B cell (primary cell): Measurements from ENCODE around the gene CARMIL3.

Experiments
- EZH2 ChIP-seq: IDR thresholded peaks from 2 replicates; pipeline ENCODE4 v1.6.1; 2012; ENCODE audit warnings: borderline replicate concordance, low read depth, mild to moderate bottlenecking, moderate library complexity, low read length; ENCODE audit not compliant: insufficient read depth, poor library complexity, severe bottlenecking
- TF ChIP-seq, protein P1 (sequence below): fragments of 200-600 bp; IDR thresholded peaks from one replicate; pipeline ENCODE4 v1.8.0; 2022; ENCODE audit warnings: antibody characterized with exemption, mild to moderate bottlenecking

DNA sequence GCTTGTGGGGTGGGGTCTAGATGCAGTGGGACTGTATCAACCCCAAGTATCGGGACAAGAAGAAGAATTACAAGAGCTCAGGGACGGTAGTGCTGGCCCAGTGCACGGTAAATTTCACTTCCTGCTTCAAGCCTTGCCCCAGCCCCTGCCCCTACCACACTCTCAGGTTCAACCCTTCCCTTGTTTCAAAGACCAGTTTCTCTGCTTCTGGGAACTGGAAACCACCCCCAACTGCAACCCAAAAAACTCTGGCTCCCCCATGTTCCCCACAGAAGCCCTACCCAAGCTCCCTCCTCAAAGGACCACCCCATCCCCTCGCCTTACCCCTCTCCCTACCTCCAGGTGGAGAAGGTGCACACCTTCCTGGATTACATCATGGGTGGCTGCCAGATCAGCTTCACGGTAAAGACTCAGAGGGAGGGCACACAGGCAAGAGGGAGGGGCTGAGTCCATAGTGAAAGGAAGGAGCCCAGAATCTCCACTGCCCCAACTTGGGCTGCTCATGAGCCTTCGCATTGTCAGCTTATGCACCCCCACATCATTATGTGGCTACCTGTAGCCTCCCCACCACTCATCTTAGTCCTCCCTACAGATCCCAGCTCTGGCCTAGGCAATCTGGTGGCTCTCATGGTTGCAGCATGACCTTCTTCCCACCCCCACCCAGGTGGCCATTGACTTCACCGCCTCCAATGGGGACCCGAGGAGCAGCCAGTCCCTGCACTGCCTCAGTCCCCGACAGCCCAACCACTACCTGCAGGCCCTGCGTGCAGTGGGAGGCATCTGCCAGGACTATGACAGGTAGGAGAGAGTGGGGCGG, 23.9 kb downstream of the CARMIL3 start:
- TF ChIP-seq, protein P1, sequence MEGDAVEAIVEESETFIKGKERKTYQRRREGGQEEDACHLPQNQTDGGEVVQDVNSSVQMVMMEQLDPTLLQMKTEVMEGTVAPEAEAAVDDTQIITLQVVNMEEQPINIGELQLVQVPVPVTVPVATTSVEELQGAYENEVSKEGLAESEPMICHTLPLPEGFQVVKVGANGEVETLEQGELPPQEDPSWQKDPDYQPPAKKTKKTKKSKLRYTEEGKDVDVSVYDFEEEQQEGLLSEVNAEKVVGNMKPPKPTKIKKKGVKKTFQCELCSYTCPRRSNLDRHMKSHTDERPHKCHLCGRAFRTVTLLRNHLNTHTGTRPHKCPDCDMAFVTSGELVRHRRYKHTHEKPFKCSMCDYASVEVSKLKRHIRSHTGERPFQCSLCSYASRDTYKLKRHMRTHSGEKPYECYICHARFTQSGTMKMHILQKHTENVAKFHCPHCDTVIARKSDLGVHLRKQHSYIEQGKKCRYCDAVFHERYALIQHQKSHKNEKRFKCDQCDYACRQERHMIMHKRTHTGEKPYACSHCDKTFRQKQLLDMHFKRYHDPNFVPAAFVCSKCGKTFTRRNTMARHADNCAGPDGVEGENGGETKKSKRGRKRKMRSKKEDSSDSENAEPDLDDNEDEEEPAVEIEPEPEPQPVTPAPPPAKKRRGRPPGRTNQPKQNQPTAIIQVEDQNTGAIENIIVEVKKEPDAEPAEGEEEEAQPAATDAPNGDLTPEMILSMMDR = no peak
- no peak for TF ChIP-seq EZH2
